Nephron (organoid): ENCODE measurements around the gene MCCD1.

Source experiments
- H3K27ac Mint-ChIP-seq, 3 experiments: 2 replicates each; pipeline ENCODE4 v1.8.0; 2020; ENCODE audit warnings: mixed read lengths in 3 of 3, mild to moderate bottlenecking in 2 of 3, moderate library complexity in 1 of 3
- H3K27me3 Mint-ChIP-seq: 2 replicates; pipeline ENCODE4 v1.8.0; 2021; ENCODE audit warnings: low read depth, mild to moderate bottlenecking, moderate library complexity, mixed read lengths
- H3K36me3 Mint-ChIP-seq: 2 replicates; pipeline ENCODE4 v1.8.0; 2020; ENCODE audit warnings: low read depth, mixed read lengths
- H3K4me1 Mint-ChIP-seq: 2 replicates; pipeline ENCODE4 v1.8.0; 2020; ENCODE audit warnings: mixed read lengths
- H3K4me3 Mint-ChIP-seq, 3 experiments: 2 replicates each; pipeline ENCODE4 v1.8.0; 2020; ENCODE audit warnings: mild to moderate bottlenecking in 3 of 3, mixed read lengths in 3 of 3, moderate library complexity in 2 of 3
- H3K9me3 Mint-ChIP-seq: 2 replicates; pipeline ENCODE4 v1.8.0; 2020; ENCODE audit warnings: mixed read lengths
- CTCF ChIP-seq, 3 experiments: fragments of 200-600 bp; sonication (generic); IDR thresholded peaks; one replicate each; pipeline ENCODE4 v1.5.0; 2021; ENCODE audit warnings: antibody characterized with exemption in 3 of 3; ENCODE audit not compliant: unreplicated experiment in 3 of 3

Gene MCCD1

GRCh38 chr6:31578184-31579118, 49.7 kb downstream of the MCCD1 start:
- no peaks in the 10 kb centered on the region for H3K36me3 Mint-ChIP-seq
- peak overlapping the region in 1 of 3 experiments; percentile 50 for H3K27ac Mint-ChIP-seq
- H3K4me3 Mint-ChIP-seq = peak overlapping the region; percentile 10 to 37 (median 37)
- H3K9me3 Mint-ChIP-seq = no peaks in the 10 kb centered on the region
- peaks cover 9% of the 10 kb centered on the region for H3K27me3 Mint-ChIP-seq
- no peak for TF ChIP-seq CTCF (IDR thresholded peaks at IDR 0.05; ENCODE audit: unreplicated experiment in 3 of 3)
- peaks cover 16% of the 10 kb centered on the region for H3K4me1 Mint-ChIP-seq

- H3K36me3 Mint-ChIP-seq = no peaks in the 10 kb centered on the region
- peaks cover 9% of the 10 kb centered on the region for H3K27me3 Mint-ChIP-seq
- no peak for TF ChIP-seq CTCF (IDR thresholded peaks at IDR 0.05; ENCODE audit: unreplicated experiment in 3 of 3)
- H3K9me3 Mint-ChIP-seq = no peaks in the 10 kb centered on the region
- no peak overlapping the region for H3K27ac Mint-ChIP-seq
- H3K4me3 Mint-ChIP-seq = peak overlapping the region; percentile 37 to 68 (median 55)
- H3K4me1 Mint-ChIP-seq = peaks cover 16% of the 10 kb centered on the region
Measured at GRCh38 chr6:31579119-31579505, 50.4 kb downstream of the MCCD1 start.
